Endometrium (tissue), 2 donors: ENCODE results near the gene C16orf54.
"Not testable (repeated sequence)": the region's sequence is repeated elsewhere in the genome, so short reads cannot be mapped to it uniquely, and the experiment has no call there.

Experiments used
- FAIRE-seq: peaks from 2 replicates; lab custom pipeline; 2012; peaks lifted over from hg19 to GRCh38; lab: Jason Lieb, UNC
- donor health status: control.
- donor health status: control.

The C16orf54 gene

GRCh38 chr16:29745853-29746345, at the start of gene C16orf54:
Gene C16orf54, minus strand, starts transcription at chr16:29745990. Its CDS starts 1,039 bp downstream, at chr16:29744951.
- no peak for FAIRE-seq

GRCh38 chr16:29794231-29794710, 48.5 kb upstream of the C16orf54 start:
- no peak for FAIRE-seq

- FAIRE-seq: not testable (repeated sequence)
Observed at GRCh38 chr16:29793153-29793552, 47.4 kb upstream of the C16orf54 start.

- FAIRE-seq: no peak
Observed at GRCh38 chr16:29791845-29792807, 46.3 kb upstream of the C16orf54 start.

GRCh38 chr16:29790949-29791844, 45.4 kb upstream of the C16orf54 start:
- no peak for FAIRE-seq

- peak; percentile 71 for FAIRE-seq
Observed at GRCh38 chr16:29790183-29790948, 44.6 kb upstream of the C16orf54 start, which contains the start of gene KIF22. Gene KIF22, plus strand, starts transcription at chr16:29790751. Its CDS starts 9 bp downstream, at chr16:29790760.

GRCh38 chr16:29789775-29790182, 44.0 kb upstream of the C16orf54 start:
- no peak for FAIRE-seq

GRCh38 chr16:29787155-29787554, 41.4 kb upstream of the C16orf54 start:
- not testable (repeated sequence) for FAIRE-seq

- FAIRE-seq: no peak
Observed at GRCh38 chr16:29784901-29785500, 39.2 kb upstream of the C16orf54 start.

GRCh38 chr16:29784157-29784556, 38.4 kb upstream of the C16orf54 start:
- no peak for FAIRE-seq

GRCh38 chr16:29783094-29783953, 37.5 kb upstream of the C16orf54 start:
- FAIRE-seq: not testable (repeated sequence)

GRCh38 chr16:29779474-29779873, 33.7 kb upstream of the C16orf54 start:
- no peak for FAIRE-seq

- FAIRE-seq: no peak
Observed at GRCh38 chr16:29777576-29778350, 32.0 kb upstream of the C16orf54 start, which contains the start of gene ZG16. Gene ZG16, plus strand, starts transcription at chr16:29778256. Its CDS starts 1,011 bp downstream, at chr16:29779267.

- no peak for FAIRE-seq
Observed at GRCh38 chr16:29775742-29776408, 30.1 kb upstream of the C16orf54 start.

GRCh38 chr16:29774730-29775129, 28.9 kb upstream of the C16orf54 start:
- FAIRE-seq: no peak

- not testable (repeated sequence) for FAIRE-seq
Observed at GRCh38 chr16:29772330-29772729, 26.5 kb upstream of the C16orf54 start.

- FAIRE-seq: no peak
Observed at GRCh38 chr16:29770250-29770929, 24.6 kb upstream of the C16orf54 start.

GRCh38 chr16:29769507-29769906, 23.7 kb upstream of the C16orf54 start:
- FAIRE-seq: no peak
